ENCODE measurements around the gene RUBCNL.

DNA sequence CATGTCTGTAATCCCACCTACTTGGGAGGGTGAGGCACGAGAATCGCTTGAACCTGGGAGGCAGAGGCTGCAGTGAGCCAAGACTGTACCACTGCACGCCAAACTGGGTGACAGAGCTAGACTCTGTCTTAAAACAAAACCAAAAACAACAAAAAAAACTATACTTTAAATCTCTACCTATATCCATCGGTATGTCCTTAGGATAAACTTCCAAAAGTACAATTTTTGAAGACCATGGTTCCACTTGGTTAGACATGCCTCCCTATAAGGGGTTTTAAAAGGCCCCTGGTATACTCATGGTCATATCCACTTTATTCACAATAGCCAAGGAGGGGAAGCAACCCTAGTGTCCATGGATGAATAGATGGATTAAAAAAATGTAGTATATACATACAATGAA, 39.8 kb downstream of the RUBCNL start:
- TF ChIP-seq EZH2 (IDR thresholded peaks at IDR 0.05; ENCODE audit: borderline replicate concordance, low read length): no peak
- TF ChIP-seq, protein P1, sequence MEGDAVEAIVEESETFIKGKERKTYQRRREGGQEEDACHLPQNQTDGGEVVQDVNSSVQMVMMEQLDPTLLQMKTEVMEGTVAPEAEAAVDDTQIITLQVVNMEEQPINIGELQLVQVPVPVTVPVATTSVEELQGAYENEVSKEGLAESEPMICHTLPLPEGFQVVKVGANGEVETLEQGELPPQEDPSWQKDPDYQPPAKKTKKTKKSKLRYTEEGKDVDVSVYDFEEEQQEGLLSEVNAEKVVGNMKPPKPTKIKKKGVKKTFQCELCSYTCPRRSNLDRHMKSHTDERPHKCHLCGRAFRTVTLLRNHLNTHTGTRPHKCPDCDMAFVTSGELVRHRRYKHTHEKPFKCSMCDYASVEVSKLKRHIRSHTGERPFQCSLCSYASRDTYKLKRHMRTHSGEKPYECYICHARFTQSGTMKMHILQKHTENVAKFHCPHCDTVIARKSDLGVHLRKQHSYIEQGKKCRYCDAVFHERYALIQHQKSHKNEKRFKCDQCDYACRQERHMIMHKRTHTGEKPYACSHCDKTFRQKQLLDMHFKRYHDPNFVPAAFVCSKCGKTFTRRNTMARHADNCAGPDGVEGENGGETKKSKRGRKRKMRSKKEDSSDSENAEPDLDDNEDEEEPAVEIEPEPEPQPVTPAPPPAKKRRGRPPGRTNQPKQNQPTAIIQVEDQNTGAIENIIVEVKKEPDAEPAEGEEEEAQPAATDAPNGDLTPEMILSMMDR (conservative IDR thresholded peaks at IDR 0.05 in 1 of 2, IDR thresholded peaks at IDR 0.05 in 1 of 2; ENCODE audit: extremely low read depth in 1 of 2, insufficient read depth in 1 of 2, low read depth in 1 of 2, low read length in 2 of 2): no peak
